Airway epithelial cell (primary cell): ENCODE measurements around the gene ZCRB1. TPM values are rescaled to one million over a fixed set of nuclear protein-coding genes. Genes with fewer than 3 reads are reported as not detected.

ENCODE experiments used
- total RNA-seq: library from RNA; depleted of rRNA; stranded (reverse); fragments of >200 nt; gene quantifications from 2 replicates; pipeline ENCODE4 v1.2.3, GENCODE V29; 2015

ZCRB1 gene, protein sequence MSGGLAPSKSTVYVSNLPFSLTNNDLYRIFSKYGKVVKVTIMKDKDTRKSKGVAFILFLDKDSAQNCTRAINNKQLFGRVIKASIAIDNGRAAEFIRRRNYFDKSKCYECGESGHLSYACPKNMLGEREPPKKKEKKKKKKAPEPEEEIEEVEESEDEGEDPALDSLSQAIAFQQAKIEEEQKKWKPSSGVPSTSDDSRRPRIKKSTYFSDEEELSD
- 28.4 and 32.7 TPM in 2 replicates for total RNA-seq

DNA sequence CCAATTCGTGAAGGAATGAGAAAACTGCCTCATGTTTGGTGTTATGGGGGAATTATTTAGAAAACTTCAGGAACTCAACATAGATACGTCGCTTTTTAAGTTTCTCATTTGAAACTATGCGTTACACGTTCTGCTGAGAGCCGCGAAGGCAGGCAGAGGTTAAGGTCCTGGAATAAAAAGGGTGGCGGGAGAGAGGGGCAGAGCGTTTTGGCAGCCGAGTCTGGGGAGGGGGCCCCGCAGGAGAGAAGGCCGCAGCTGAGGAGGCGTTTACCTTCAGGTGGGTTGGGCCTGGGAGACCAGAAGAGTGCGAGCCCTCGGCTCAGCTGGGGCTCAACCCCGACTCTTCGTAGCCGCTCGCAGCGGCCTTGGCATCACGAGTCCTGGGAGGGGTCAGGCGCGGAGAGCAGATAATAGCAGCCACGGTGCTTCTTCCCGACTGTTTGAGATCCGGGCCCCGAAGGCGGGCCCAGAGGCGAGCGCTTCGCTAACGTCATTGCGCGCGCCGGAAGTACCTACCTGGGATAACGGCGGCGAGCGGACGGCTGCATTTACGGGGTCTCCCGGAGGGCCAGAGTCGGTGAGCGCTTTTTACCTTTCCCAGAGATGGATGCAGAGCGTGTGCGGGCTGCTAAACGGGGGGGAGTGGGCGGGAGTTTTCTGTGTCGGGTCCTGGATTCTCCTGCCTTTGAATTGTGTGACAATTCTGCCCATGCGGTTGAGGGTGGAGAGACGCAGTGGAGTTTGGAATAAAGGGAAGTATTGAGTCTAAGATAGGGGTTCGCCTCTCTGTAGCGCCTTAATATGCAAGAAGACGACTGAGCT is at the start of gene ZCRB1, which contains the start of gene PPHLN1:
Gene ZCRB1, minus strand, starts transcription at position 442 of the 822 bp plus-strand sequence. CDS start 1,992 bp downstream, outside the sequence.
Gene PPHLN1, plus strand, starts transcription at position 515 of the 822 bp plus-strand sequence. CDS start 9,736 bp downstream, outside the sequence.

Other genes with a start within 250 kb of the ZCRB1 start
- gene GXYLT1, start 181.2 kb downstream of the ZCRB1 start, total RNA-seq, result 5.0 and 6.3 TPM in 2 replicates
- 3.1 and 6.3 TPM in 2 replicates for gene YAF2, start 87.8 kb downstream of the ZCRB1 start, total RNA-seq
- 54.8 and 57.8 TPM in 2 replicates for gene PPHLN1, start 73 bp upstream of the ZCRB1 start, total RNA-seq